CD1c-positive myeloid dendritic cell (primary cell): ENCODE measurements around the gene IRX2.

Source experiments
- DNase-seq: peaks from one replicate; pipeline ENCODE4 v3.0.0-alpha.2; 2016; ENCODE audit errors: extremely low spot score

The IRX2 gene

GRCh38 chr5:2697446-2698200 is 53.9 kb downstream of the IRX2 start:
- no peak for DNase-seq

GRCh38 chr5:2697041-2697440 is 54.4 kb downstream of the IRX2 start:
- DNase-seq, result no peak
